SK-N-SH treated with all-trans-retinoic acid at 6 μM for 48 hours (cell line): Measurements from ENCODE around the gene OMD.

Experiments
- ATAC-seq: fragments of 200-7000 bp; cut with Tn5 transposase; 3 replicates; pipeline ENCODE4 v1.9.1; 2020; ENCODE audit warnings: mild to moderate bottlenecking, moderate library complexity
- ARNTL ChIP-seq: fragments of 450-650 bp; formaldehyde crosslinking; IDR thresholded peaks from 2 replicates; pipeline ENCODE4 v1.5.0; 2020; ENCODE audit warnings: low read depth, mild to moderate bottlenecking, moderate library complexity, borderline replicate concordance
- BACH2 ChIP-seq: fragments of 250-450 bp; sonication (Bioruptor Pico); IDR thresholded peaks from 2 replicates; pipeline ENCODE4 v1.9.0; 2021; ENCODE audit warnings: mild to moderate bottlenecking, borderline replicate concordance
- CREB5 ChIP-seq: fragments of 250-450 bp; sonication (Bioruptor Pico); IDR thresholded peaks from 2 replicates; pipeline ENCODE4 v1.5.1; 2020; ENCODE audit warnings: low read depth, mild to moderate bottlenecking, moderate library complexity
- CSDC2 ChIP-seq: fragments of 250-450 bp; sonication (Bioruptor Pico); IDR thresholded peaks from 2 replicates; pipeline ENCODE4 v1.5.0; 2020; ENCODE audit warnings: mild to moderate bottlenecking, moderate library complexity
- CSRNP3 ChIP-seq: fragments of 250-450 bp; sonication (Bioruptor Pico); IDR thresholded peaks from 2 replicates; pipeline ENCODE4 v1.5.1; 2021; ENCODE audit warnings: mild to moderate bottlenecking, moderate library complexity
- ESRRG ChIP-seq: fragments of 250-450 bp; sonication (Bioruptor Pico); IDR thresholded peaks from 2 replicates; pipeline ENCODE4 v1.6.1; 2021; ENCODE audit warnings: mild to moderate bottlenecking
- GLIS3 ChIP-seq: fragments of 250-450 bp; sonication (Bioruptor Pico); IDR thresholded peaks from 2 replicates; pipeline ENCODE4 v1.5.0; 2020; ENCODE audit warnings: mild to moderate bottlenecking, moderate library complexity
- ISL1 ChIP-seq: fragments of 250-450 bp; sonication (Bioruptor Pico); IDR thresholded peaks from 2 replicates; pipeline ENCODE4 v2.1.2; 2022; ENCODE audit warnings: mild to moderate bottlenecking, moderate library complexity
- OSR1 ChIP-seq: fragments of 250-450 bp; sonication (Bioruptor Pico); IDR thresholded peaks from 2 replicates; pipeline ENCODE4 v1.8.0; 2022; ENCODE audit warnings: moderate library complexity, mild to moderate bottlenecking, inconsistent platforms
- PPARA ChIP-seq: fragments of 250-450 bp; sonication (Bioruptor Pico); IDR thresholded peaks from 2 replicates; pipeline ENCODE4 v1.5.0; 2020; ENCODE audit warnings: mild to moderate bottlenecking, borderline replicate concordance
- RARB ChIP-seq: fragments of 250-450 bp; sonication (Bioruptor Pico); IDR thresholded peaks from 2 replicates; pipeline ENCODE4 v1.8.0; 2021; ENCODE audit warnings: mild to moderate bottlenecking, moderate library complexity
- SNAI2 ChIP-seq: fragments of 250-450 bp; sonication (Bioruptor Pico); IDR thresholded peaks from 2 replicates; pipeline ENCODE4 v1.5.0; 2020; ENCODE audit warnings: mild to moderate bottlenecking, moderate library complexity
- TCF4 ChIP-seq: fragments of 250-450 bp; sonication (Bioruptor Pico); IDR thresholded peaks from 2 replicates; pipeline ENCODE4 v1.8.0; 2021; ENCODE audit warnings: mild to moderate bottlenecking, moderate library complexity, borderline replicate concordance
- TOX ChIP-seq: fragments of 250-450 bp; sonication (Bioruptor Pico); IDR thresholded peaks from 2 replicates; pipeline ENCODE4 v1.8.0; 2021; ENCODE audit warnings: mild to moderate bottlenecking, moderate library complexity, borderline replicate concordance
- TSHZ2 ChIP-seq: fragments of 250-450 bp; sonication (Bioruptor Pico); IDR thresholded peaks from 2 replicates; pipeline ENCODE4 v1.5.0; 2020; ENCODE audit warnings: mild to moderate bottlenecking, moderate library complexity
- ZC3H10 ChIP-seq: fragments of 250-450 bp; sonication (Bioruptor Pico); IDR thresholded peaks from 2 replicates; pipeline ENCODE4 v1.5.1; 2021; ENCODE audit warnings: mild to moderate bottlenecking, moderate library complexity
- ZFP3 ChIP-seq: fragments of 250-450 bp; sonication (Bioruptor Pico); IDR thresholded peaks from 2 replicates; pipeline ENCODE4 v1.5.0; 2020; ENCODE audit warnings: mild to moderate bottlenecking, moderate library complexity
- ZFP30 ChIP-seq: fragments of 450-650 bp; formaldehyde crosslinking; IDR thresholded peaks from 2 replicates; pipeline ENCODE4 v1.5.0; 2022; ENCODE audit warnings: mild to moderate bottlenecking, moderate library complexity
- ZNF565 ChIP-seq: fragments of 450-650 bp; formaldehyde crosslinking; conservative IDR thresholded peaks from 2 replicates; pipeline ENCODE4 v1.5.0; 2020; ENCODE audit warnings: low read depth, mild to moderate bottlenecking, moderate library complexity
- ZNF70 ChIP-seq: fragments of 450-650 bp; formaldehyde crosslinking; IDR thresholded peaks from 2 replicates; pipeline ENCODE4 v1.5.0; 2020; ENCODE audit warnings: mild to moderate bottlenecking, moderate library complexity
- ZNF8 ChIP-seq: fragments of 450-650 bp; formaldehyde crosslinking; IDR thresholded peaks from 2 replicates; pipeline ENCODE4 v1.5.0; 2020; ENCODE audit warnings: mild to moderate bottlenecking, moderate library complexity

Gene OMD

GRCh38 chr9:92429836-92430235 is 5.6 kb upstream of the OMD start:
- TF ChIP-seq BACH2 (CRISPR knock-in tag) (no peak), GLIS3 (CRISPR knock-in tag) (no peak), CSRNP3 (CRISPR knock-in tag) (no peak), RARB (CRISPR knock-in tag) (no peak), CSDC2 (CRISPR knock-in tag) (no peak), PPARA (CRISPR knock-in tag) (no peak), CREB5 (no peak), ZNF70 (no peak), ZFP30 (CRISPR knock-in tag) (no peak), ZC3H10 (CRISPR knock-in tag) (no peak), TOX (CRISPR knock-in tag) (no peak), ZNF8 (CRISPR knock-in tag) (no peak), ZFP3 (CRISPR knock-in tag) (no peak), OSR1 (CRISPR knock-in tag) (no peak), ESRRG (CRISPR knock-in tag) (no peak), TCF4 (CRISPR knock-in tag) (no peak)
- TF ChIP-seq, all 23 proteins: peak for 0
- no peak for ATAC-seq

GRCh38 chr9:92426501-92427145 is 2.4 kb upstream of the OMD start:
- no peak for TF ChIP-seq TCF4 (CRISPR knock-in tag)
- TF ChIP-seq TOX (CRISPR knock-in tag) = no peak
- TF ChIP-seq ZNF8 (CRISPR knock-in tag) = 0 out of 2 replicates have a peak, but pooled peaks have one; percentile 10
- no peak for TF ChIP-seq ZNF565 (CRISPR knock-in tag)
- peak; percentile 44 for ATAC-seq

GRCh38 chr9:92425474-92425873 is 1.2 kb upstream of the OMD start:
- 0 out of 2 replicates have a peak, but pooled peaks have one; percentile 14 for TF ChIP-seq TOX (CRISPR knock-in tag)
- peak; percentile 62; the same call in 1 of the 2 replicates for TF ChIP-seq TCF4 (CRISPR knock-in tag)
- TF ChIP-seq ARNTL (CRISPR knock-in tag) = no peak
- TF ChIP-seq ISL1 (CRISPR knock-in tag) = 0 out of 2 replicates have a peak, but pooled peaks have one; percentile 18
- peak; percentile 88 for ATAC-seq

GRCh38 chr9:92423612-92424011 is 659 bp downstream of the OMD start:
- TF ChIP-seq ZNF70 (no peak), ESRRG (CRISPR knock-in tag) (no peak), TOX (CRISPR knock-in tag) (no peak), SNAI2 (CRISPR knock-in tag) (no peak), TSHZ2 (CRISPR knock-in tag) (no peak), ARNTL (CRISPR knock-in tag) (no peak), ISL1 (CRISPR knock-in tag) (no peak), ZNF8 (CRISPR knock-in tag) (no peak)
- ATAC-seq = no peak
